Stimulated activated CD8-positive, alpha-beta memory T cell treated with anti-CD3 and anti-CD28 coated beads, Interleukin-15, amount 100 ng/mL, for 1 hour (primary cell): Measurements from ENCODE around the gene LRRC40.

ENCODE experiments used
- DNase-seq: peaks from one replicate; pipeline ENCODE4 v3.0.0-alpha.2; 2020; ENCODE audit warnings: low read depth

The LRRC40 gene

GRCh38 chr1:70115315-70115714 lies 90.1 kb downstream of the LRRC40 start:
- DNase-seq: no peak

GRCh38 chr1:70112838-70113237 lies 92.5 kb downstream of the LRRC40 start:
- no peak for DNase-seq

- no peak for DNase-seq
These were observed 96.1 kb downstream of the LRRC40 start for GRCh38 chr1:70109241-70109640.

GRCh38 chr1:70103770-70104169 lies 101.6 kb downstream of the LRRC40 start:
- DNase-seq: no peak

GRCh38 chr1:70101774-70102173 lies 103.6 kb downstream of the LRRC40 start:
- DNase-seq: no peak

- no peak for DNase-seq
These were observed 104.1 kb downstream of the LRRC40 start for GRCh38 chr1:70101231-70101630.
